Fibroblast of villous mesenchyme (primary cell): Measurements from ENCODE around the gene DENND6B. TPM values are rescaled to one million over a fixed set of nuclear protein-coding genes. Genes with fewer than 3 reads are reported as not detected.
"Not testable (repeated sequence)": the region's sequence is repeated elsewhere in the genome, so short reads cannot be mapped to it uniquely, and the experiment has no call there.

Experiments
- DNase-seq: peaks from one replicate; pipeline ENCODE4 v3.0.0-alpha.2; 2010; ENCODE audit warnings: low read depth
- H3K4me3 ChIP-seq: 2 replicates; pipeline ENCODE4 v1.5.1; 2011; ENCODE audit warnings: low read depth, mild to moderate bottlenecking, low read length
- CTCF ChIP-seq: IDR thresholded peaks from 2 replicates; pipeline ENCODE4 v1.5.1; 2012; ENCODE audit warnings: low read depth, mild to moderate bottlenecking, low read length; ENCODE audit not compliant: insufficient read depth
- total RNA-seq: library from RNA; depleted of rRNA; stranded (reverse); fragments of >200 nt; gene quantifications from 2 replicates; pipeline ENCODE4 v1.2.3, GENCODE V29; 2012

DENND6B gene
- total RNA-seq, 1 donor: 2.6 TPM

DNA sequence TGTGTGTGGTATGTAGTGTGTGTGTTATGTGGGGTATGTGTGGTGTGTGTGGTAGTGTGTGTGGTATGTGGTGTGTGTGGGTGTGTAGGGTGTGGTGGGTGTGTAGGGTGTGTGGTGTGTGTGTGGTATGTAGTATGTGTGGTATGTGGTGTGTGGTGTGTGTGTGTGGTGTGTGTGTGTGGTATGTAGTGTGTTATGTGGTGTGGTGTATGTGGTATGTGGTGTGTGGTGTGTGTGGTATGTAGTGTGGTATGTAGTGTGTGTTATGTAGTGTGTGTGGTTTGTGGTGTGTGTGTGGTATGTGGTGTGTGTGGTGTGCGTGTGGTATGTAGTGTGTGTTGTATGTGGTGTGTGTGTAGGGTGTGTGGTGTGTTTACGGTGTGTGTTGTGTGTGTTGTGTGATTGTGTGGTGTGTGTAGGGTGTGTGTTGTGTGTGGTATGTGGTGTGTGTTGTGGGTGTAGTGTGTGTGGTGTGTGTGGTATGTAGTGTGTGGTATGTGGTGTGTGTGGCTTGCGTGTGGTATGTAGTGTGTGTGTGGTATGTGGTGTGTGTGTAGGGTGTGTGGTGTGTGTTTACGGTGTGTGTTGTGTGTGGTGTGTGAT is 12.1 kb upstream of the DENND6B start:
- no peak for DNase-seq
- no peak overlapping the region for H3K4me3 ChIP-seq
- TF ChIP-seq CTCF: no peak

DNA sequence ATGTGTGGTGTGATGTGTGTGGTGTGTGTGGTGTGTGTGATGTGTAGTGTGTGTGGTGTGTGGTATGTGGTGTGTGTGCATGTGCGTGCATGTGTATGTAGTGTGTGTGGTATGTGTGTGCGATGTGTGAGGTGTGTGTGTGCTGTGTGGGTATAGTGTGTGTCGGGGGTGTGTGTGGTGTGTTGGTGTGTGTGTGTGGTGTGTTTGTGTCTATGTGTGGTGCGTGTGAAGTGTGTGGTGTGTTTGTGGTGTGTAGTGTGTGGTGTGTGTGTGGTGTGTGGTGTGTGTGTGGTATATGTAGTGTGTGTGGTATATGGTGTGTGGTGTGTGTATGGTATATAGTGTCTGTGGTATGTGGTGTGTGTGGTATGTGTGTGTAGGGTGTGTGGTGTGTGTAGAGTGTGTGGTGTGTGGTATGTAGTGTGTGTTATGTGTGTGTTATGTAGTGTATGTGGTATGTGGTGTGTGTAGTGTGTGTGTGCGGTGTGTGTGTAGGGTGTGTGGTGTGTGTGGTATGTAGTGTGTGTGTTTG is 11.3 kb upstream of the DENND6B start:
- DNase-seq: no peak
- H3K4me3 ChIP-seq: no peak overlapping the region
- no peak for TF ChIP-seq CTCF

- no peak overlapping the region for H3K4me3 ChIP-seq
- DNase-seq: no peak
- no peak for TF ChIP-seq CTCF
These were observed 10.6 kb upstream of the DENND6B start for GRCh38 chr22:50337262-50338041.

GRCh38 chr22:50334433-50334832 is 7.6 kb upstream of the DENND6B start:
- not testable (repeated sequence) for H3K4me3 ChIP-seq, DNase-seq

DNA sequence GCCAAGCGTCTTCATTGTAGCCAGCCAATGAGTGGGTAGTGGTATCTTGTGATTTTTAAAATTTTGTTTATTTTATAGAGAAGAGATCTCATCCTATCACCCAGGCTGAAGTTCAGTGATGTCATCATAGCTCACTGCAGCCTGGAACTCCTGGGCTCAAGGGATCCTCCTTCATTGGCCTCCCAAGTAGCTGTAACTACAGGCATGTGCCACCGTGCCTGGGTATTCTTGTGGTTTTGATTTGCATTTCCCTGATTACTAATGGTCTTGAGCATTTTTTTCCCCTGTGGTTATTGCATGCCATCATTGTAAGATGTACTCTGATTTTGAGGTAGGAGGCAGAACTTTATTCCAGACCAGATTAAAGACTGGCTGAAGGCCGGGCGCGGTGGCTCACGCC is 2.4 kb upstream of the DENND6B start:
- no peak for TF ChIP-seq CTCF
- H3K4me3 ChIP-seq: no peak overlapping the region
- DNase-seq: no peak

DNA sequence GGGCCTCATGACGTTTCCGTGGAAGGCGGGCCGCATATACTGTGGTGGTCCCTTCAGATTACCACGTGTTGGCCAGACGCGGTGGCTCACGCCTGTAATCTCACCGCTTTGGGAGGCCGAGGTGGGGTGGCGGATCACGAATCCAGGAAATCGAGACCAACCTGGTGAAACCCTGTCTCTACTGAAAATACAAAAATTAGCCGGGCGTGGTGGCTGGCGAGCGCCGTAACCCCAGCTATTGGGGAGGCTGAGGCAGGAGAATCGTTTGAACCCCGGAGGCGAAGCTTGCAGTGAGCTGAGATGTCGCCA is 853 bp upstream of the DENND6B start:
- no peak for DNase-seq
- H3K4me3 ChIP-seq: peak overlapping the region; percentile 66
- no peak for TF ChIP-seq CTCF

GRCh38 chr22:50326225-50326955 is 422 bp downstream of the DENND6B start:
- H3K4me3 ChIP-seq: peak overlapping the region; percentile 57
- no peak for TF ChIP-seq CTCF
- DNase-seq: no peak
